ENCODE results near the gene ZDHHC16.
"Not testable (repeated sequence)": the region's sequence is repeated elsewhere in the genome, so short reads cannot be mapped to it uniquely, and the experiment has no call there.

Gene ZDHHC16

GRCh38 chr10:97445722-97446639, at the start of gene ZDHHC16, which contains the start of gene EXOSC1:
Gene ZDHHC16 (plus strand): TSS chr10:97446175. CDS start chr10:97451676, 5,501 bp downstream.
Gene EXOSC1 (minus strand): TSS chr10:97446006. CDS start chr10:97445985, 21 bp downstream.
- DNase-seq (ENCODE audit: low read depth in 2 of 2) = peak; percentile 89

- DNase-seq (ENCODE audit: low read depth in 2 of 2) = no peak
Measured at GRCh38 chr10:97399843-97400545, 46.0 kb upstream of the ZDHHC16 start.

- DNase-seq (ENCODE audit: low read depth in 2 of 2) = peak; percentile 95 to 96
Measured at GRCh38 chr10:97400665-97401454, 45.1 kb upstream of the ZDHHC16 start, which contains the start of gene RRP12. Gene RRP12 (minus strand): TSS chr10:97401340. CDS start chr10:97401231, 109 bp downstream.

- DNase-seq (ENCODE audit: low read depth in 2 of 2) = no peak
Measured at GRCh38 chr10:97401455-97401919, 44.5 kb upstream of the ZDHHC16 start.

DNA sequence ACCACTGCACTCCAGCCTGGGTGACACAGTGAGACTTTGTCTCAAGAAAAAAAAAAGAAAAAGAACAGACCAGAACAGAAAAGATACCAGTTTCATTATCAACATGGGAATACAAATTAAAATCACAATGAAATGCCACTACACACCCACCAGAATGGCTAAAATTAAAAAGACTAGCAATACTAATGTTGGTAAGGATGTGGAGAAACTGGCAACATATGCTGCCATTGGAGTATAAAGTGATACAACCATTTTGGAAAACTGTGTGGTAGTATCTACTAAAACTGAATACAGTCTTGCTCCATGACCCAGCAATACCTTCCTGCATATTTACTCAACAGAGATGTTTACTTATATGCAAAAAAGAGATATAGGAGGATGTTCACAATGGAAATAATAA, 41.9 kb upstream of the ZDHHC16 start:
- no peak for DNase-seq (ENCODE audit: low read depth in 2 of 2)

DNA sequence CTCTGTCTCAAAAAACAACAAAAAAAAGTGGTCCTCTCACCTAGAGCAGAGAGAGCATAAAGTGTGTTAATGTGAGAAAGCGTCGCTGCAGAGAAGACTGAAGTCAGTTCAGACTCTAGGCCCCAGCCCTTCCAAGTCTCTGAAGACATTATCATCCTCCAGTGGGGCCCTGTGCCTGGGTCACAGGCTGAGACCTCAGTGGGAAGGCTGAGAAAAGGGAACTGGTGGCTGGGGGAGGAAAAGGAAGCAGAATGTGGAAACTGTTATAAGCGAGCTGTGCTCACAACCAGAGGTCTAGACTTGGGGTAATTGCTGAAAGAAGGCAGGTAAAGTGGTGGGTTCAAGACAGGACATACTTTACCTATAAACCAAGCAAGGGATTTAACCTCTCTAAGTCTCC, 39.9 kb upstream of the ZDHHC16 start:
- no peak for DNase-seq (ENCODE audit: low read depth in 2 of 2)

DNA sequence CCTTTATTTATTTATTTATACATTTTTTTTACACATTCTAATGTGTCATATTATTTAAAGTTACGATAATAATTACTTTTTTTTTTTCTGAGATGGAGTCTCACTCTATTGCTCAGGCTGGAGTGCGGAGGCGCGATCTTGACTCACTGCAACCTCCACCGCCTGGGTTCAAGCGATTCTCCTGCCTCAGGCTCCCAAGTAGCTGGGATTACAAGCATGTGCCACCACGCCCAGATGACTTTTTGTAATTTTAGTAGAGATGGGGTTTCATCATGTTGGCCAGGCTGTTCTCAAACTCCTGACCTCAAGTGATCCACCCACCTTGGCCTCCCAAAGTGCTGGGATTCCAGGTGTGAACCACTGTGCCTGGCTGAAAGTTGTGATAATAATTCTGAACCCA, 39.5 kb upstream of the ZDHHC16 start:
- DNase-seq (ENCODE audit: low read depth in 2 of 2) = not testable (repeated sequence)

DNA sequence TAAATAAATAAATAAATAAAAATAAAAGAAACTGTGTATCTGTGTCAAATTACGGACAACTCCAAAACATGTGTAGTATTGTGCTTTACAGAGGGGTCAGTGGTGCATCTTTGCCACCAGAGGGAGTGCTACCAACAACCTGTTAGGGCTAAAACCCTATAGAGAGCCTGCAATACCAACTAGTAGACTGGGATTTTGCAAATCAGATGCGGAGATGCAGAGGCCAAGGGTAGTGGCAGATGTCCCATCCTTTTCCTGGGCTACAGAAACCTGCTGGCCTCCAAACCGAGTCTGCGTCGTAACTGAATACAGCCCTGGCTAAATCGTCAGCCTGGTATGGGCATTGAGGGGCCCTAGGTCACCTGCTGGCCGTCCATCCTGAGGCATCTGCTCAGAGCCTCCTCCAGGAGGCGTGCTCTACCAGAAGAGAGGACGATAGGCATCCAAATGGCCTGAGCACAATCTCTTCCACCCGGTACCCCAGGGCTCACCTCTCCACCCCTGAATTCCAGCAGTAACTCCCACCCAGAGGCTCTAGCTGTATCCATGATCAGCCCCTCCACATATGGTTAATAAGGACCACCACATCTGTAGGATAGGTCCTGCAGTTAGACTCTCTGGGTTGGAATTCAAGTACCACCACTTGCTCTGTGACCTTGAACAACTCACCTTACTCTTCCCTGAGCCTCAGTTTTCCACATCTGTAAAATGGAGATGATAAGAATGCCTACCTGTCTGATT, 38.6 kb upstream of the ZDHHC16 start:
- peak; percentile 49 to 52 for DNase-seq (ENCODE audit: low read depth in 2 of 2)

DNA sequence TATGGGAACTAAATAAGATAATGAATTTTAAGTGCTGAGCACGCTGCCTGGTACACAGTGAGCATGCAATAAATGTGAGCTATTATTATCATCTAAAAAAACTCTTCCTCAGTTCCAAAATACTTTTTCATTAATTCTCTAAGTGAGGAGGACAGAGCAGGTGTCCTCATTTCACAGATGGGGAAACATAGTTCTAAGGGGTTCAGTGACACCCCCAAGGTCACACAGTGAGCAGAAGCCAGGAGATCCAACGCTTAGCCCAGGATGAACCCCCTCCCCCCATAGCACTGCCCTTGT, 38.1 kb upstream of the ZDHHC16 start:
- DNase-seq (ENCODE audit: low read depth in 2 of 2) = no peak

DNA sequence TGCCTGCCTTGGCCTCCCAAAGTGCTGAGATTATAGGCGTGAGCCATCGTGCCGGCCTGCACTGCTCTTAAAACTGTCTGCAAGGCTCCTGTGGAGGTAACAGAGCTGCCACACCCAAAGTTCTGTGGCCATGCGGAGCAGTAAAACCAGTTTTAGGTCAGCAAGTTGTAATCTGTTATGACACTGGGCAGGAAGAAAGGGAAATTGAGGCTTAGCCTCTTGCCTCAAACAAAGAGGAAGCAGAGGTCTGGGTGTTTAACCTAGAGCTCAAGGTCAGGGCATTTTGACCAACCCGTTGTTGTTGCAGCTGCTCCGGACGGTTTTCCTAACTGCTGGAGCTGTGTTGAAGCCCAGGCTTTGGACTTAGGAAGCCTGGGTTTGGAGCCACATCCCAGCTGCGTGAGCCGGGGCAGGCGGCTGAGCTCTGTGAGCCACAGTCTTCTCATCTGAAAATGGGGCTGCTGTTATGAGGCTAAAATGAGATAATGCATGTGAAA, 37.4 kb upstream of the ZDHHC16 start:
- no peak for DNase-seq (ENCODE audit: low read depth in 2 of 2)

DNA sequence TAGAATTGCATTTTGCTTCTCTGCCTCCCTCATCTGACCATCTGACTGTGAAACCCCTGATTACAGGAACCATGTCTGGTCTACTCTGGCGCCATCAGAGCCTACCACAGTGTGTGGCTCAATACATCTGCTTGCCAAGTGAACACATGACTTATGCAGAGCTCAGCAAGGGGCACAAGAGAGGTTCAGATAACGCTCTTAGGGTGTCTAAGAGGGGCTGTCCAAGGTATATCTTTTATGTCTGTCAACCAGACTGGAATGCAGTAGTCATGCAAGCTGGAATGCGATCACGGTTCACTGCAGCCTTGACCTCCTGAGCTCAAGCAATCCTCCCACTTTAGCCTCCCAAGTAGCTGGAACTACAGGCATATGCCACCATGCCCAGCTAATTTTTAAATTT, 34.6 kb upstream of the ZDHHC16 start:
- no peak for DNase-seq (ENCODE audit: low read depth in 2 of 2)

DNA sequence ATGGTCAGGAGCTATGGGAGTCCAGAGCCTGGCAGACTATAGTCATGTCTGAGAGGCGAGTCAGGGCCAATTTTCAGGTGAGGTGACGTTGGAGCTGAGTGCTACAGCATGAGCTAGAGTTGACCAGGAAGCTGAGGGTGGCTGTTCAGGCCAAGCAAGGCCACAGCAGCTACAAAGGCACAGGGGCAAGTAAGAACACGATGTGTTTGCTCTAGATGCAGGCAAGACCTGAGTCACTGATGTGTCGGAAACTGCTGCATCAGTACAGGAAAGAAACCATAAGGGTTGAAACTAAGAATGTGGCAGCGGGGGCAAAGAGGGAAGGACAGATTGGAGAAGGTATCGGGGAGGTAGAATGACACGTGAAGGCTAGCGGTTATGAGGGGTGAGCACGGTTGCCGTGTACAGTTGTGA, 33.1 kb upstream of the ZDHHC16 start:
- DNase-seq (ENCODE audit: low read depth in 2 of 2) = no peak

DNA sequence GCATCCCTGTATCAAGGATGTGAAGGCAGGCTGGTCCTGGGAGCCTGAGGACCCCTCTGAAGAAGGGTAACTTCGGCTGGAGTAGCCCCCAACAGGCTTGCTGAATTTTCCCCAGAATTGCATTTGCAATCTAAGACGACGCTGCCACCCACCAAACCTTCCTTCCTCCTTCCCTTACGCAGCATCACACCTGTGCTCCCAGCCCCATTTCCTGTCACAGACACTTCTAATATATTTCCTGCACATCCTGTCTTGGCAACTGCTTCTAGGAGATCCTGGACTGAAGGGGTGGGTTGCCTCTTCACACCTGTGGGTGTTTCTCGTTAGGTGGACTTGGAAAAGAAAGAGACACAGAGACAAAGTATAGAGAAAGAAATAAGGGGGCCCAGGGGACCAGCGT, 29.4 kb upstream of the ZDHHC16 start:
- no peak for DNase-seq (ENCODE audit: low read depth in 2 of 2)

DNA sequence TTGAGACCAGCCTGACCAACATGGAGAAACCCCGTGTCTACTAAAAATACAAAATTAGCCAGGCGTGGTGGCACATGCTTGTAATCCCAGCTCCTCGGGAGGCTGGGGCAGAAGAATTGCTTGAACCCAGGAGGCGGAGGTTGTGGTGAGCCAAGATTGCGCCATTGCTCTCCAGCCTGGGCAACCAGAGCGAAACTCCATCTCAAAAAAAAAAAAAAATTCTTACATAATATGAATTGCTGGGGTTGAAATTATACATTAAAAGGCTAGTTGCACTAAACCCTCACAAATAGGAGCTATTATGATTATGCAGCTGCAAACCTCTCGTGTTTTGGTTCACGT, 22.2 kb upstream of the ZDHHC16 start:
- not testable (repeated sequence) for DNase-seq (ENCODE audit: low read depth in 2 of 2)

DNA sequence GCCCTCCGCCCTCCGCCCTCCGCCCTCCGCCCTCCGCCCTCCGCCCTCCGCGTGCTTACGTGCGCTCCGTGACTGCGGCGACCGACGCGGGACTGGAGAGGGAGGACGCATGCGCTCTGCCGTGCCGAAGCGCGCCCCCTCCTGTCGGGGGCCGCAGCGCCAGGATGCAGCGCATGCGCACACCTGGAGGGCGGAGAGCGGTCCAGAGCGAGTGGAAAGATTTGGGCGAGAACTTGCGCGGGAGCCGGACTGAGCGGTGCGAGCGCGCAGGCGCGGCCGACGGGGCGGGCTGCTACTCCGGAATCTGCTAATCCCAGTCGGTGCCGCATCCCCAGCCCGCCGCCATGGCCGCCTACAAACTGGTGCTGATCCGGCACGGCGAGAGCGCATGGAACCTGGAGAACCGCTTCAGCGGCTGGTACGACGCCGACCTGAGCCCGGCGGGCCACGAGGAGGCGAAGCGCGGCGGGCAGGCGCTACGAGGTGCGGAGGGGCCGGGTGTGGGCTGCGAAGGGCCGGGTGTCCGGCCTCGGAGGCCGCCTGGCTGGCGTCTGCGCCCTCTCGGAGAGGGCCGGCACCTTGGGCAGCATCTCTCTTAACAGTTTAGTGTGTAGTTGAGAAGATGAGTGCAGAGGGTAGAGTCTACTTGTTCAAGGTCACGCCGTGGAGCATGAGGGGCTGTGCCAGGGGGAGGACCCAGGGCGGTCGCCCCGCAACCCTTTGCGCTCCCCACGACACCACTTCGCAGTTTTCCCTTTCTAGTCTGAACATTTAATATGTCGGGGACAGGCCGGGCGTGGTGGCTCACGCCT, 19.8 kb upstream of the ZDHHC16 start, which contains the start of gene PGAM1:
Gene PGAM1 (plus strand): TSS at position 228 of the 812 bp plus-strand sequence. CDS start 117 bp downstream, at position 345.
- peak; percentile 91 to 93 for DNase-seq (ENCODE audit: low read depth in 2 of 2)

DNA sequence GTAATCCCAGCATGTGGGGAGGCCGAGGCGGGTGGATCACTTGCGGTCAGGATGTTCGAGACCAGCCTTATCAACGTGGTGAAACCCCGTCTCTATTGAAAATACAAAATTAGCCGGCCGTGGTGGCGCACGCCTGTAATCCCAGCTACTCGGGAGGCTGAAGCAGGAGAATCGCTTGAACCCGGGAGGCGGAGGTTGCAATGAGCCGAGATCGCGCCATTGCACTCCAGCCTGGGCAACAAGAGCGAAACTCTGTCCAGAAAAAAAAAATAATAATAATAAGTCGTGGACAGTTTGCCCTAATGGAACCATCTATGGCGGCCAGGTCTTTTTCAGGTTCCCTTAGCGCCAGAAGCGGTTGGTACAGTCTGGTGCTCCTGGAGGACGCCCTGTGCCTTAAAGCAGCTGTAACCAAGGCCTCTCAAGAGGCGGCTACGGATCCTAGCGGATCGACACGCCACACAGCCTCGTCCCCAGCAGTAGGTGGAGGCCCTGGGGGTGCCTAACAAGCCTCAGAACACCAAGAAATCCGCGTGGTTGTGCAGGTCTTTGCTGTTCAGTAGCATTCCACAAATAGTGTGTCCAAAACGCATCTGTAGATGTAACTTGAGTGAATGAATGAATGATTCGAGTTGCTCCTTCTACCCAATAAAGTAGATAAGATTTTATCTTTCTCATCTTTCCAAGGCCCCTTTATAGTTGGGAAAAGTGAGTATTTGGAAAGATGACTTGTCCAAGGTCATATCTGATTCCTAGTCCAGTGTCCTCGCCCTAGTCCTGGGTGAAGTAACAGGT, 19.0 kb upstream of the ZDHHC16 start:
- no peak for DNase-seq (ENCODE audit: low read depth in 2 of 2)

DNA sequence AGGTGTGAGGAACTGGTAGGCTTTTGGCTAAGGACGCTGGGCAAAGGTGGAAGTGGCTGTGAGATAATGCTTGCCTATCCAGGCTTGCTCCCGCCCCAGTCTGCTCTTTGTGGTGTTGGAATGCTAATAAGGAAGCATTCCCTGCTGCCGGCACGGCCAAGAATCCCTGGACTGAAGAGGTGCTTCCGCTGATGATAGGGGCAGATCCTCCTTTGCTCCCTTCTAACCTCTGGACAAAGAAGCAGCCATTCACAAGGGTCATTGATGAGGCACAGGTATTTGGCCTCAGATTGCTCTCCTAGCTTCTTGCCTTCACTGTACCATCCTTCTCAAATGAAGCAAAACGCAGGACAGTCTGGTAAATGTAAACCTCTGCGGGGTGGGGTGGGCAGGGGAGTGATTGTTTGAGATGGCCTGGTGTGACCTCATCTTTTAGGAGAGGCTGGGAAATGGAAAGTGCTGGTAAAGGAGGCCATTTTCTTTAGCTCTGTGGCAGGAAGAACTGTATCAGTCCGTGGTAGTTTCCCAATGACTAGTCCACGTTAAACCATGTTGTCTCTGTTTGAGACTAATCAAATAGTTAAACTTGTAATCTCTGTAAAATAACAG, 18.3 kb upstream of the ZDHHC16 start:
- DNase-seq (ENCODE audit: low read depth in 2 of 2) = no peak

GRCh38 chr10:97428572-97428981, 17.4 kb upstream of the ZDHHC16 start:
- DNase-seq (ENCODE audit: low read depth in 2 of 2) = no peak

DNA sequence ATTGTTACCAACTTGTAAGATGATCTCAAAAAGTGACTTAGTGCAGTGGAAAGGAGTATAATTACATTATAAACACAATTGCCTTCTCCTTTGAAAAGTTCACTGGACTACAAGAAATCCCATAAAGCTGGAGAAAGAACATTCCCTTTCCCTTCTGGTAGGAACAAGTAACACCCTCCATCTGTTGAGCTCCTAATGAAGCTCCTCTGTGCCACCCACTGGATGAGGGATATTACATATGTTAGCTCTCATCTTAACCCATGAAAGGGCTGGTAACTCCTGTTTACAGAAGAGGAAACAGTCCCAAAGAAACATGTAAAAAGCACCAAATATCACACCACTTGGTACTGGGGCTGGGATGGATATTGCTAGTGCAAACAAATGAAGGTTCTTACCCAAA, 11.9 kb upstream of the ZDHHC16 start:
- no peak for DNase-seq (ENCODE audit: low read depth in 2 of 2)

All from fibroblast of skin of left quadriceps (primary cell).